SK-N-SH treated with all-trans-retinoic acid at 6 μM for 48 hours (cell line): Measurements from ENCODE around the gene TCF12.

Experiments
- ATAC-seq: fragments of 200-7000 bp; cut with Tn5 transposase; 3 replicates; pipeline ENCODE4 v1.9.1; 2020; ENCODE audit warnings: mild to moderate bottlenecking, moderate library complexity
- ARNTL ChIP-seq: fragments of 450-650 bp; formaldehyde crosslinking; IDR thresholded peaks from 2 replicates; pipeline ENCODE4 v1.5.0; 2020; ENCODE audit warnings: low read depth, mild to moderate bottlenecking, moderate library complexity, borderline replicate concordance
- BACH2 ChIP-seq: fragments of 250-450 bp; sonication (Bioruptor Pico); IDR thresholded peaks from 2 replicates; pipeline ENCODE4 v1.9.0; 2021; ENCODE audit warnings: mild to moderate bottlenecking, borderline replicate concordance
- CSDC2 ChIP-seq: fragments of 250-450 bp; sonication (Bioruptor Pico); IDR thresholded peaks from 2 replicates; pipeline ENCODE4 v1.5.0; 2020; ENCODE audit warnings: mild to moderate bottlenecking, moderate library complexity
- ESRRG ChIP-seq: fragments of 250-450 bp; sonication (Bioruptor Pico); IDR thresholded peaks from 2 replicates; pipeline ENCODE4 v1.6.1; 2021; ENCODE audit warnings: mild to moderate bottlenecking
- GLIS3 ChIP-seq: fragments of 250-450 bp; sonication (Bioruptor Pico); IDR thresholded peaks from 2 replicates; pipeline ENCODE4 v1.5.0; 2020; ENCODE audit warnings: mild to moderate bottlenecking, moderate library complexity
- ISL1 ChIP-seq: fragments of 250-450 bp; sonication (Bioruptor Pico); IDR thresholded peaks from 2 replicates; pipeline ENCODE4 v2.1.2; 2022; ENCODE audit warnings: mild to moderate bottlenecking, moderate library complexity
- OSR1 ChIP-seq: fragments of 250-450 bp; sonication (Bioruptor Pico); IDR thresholded peaks from 2 replicates; pipeline ENCODE4 v1.8.0; 2022; ENCODE audit warnings: moderate library complexity, mild to moderate bottlenecking, inconsistent platforms
- PPARA ChIP-seq: fragments of 250-450 bp; sonication (Bioruptor Pico); IDR thresholded peaks from 2 replicates; pipeline ENCODE4 v1.5.0; 2020; ENCODE audit warnings: mild to moderate bottlenecking, borderline replicate concordance
- RARB ChIP-seq: fragments of 250-450 bp; sonication (Bioruptor Pico); IDR thresholded peaks from 2 replicates; pipeline ENCODE4 v1.8.0; 2021; ENCODE audit warnings: mild to moderate bottlenecking, moderate library complexity
- SNAI2 ChIP-seq: fragments of 250-450 bp; sonication (Bioruptor Pico); IDR thresholded peaks from 2 replicates; pipeline ENCODE4 v1.5.0; 2020; ENCODE audit warnings: mild to moderate bottlenecking, moderate library complexity
- TCF4 ChIP-seq: fragments of 250-450 bp; sonication (Bioruptor Pico); IDR thresholded peaks from 2 replicates; pipeline ENCODE4 v1.8.0; 2021; ENCODE audit warnings: mild to moderate bottlenecking, moderate library complexity, borderline replicate concordance
- TOX ChIP-seq: fragments of 250-450 bp; sonication (Bioruptor Pico); IDR thresholded peaks from 2 replicates; pipeline ENCODE4 v1.8.0; 2021; ENCODE audit warnings: mild to moderate bottlenecking, moderate library complexity, borderline replicate concordance
- ZC3H10 ChIP-seq: fragments of 250-450 bp; sonication (Bioruptor Pico); IDR thresholded peaks from 2 replicates; pipeline ENCODE4 v1.5.1; 2021; ENCODE audit warnings: mild to moderate bottlenecking, moderate library complexity
- ZFP3 ChIP-seq: fragments of 250-450 bp; sonication (Bioruptor Pico); IDR thresholded peaks from 2 replicates; pipeline ENCODE4 v1.5.0; 2020; ENCODE audit warnings: mild to moderate bottlenecking, moderate library complexity
- ZFP30 ChIP-seq: fragments of 450-650 bp; formaldehyde crosslinking; IDR thresholded peaks from 2 replicates; pipeline ENCODE4 v1.5.0; 2022; ENCODE audit warnings: mild to moderate bottlenecking, moderate library complexity
- ZNF565 ChIP-seq: fragments of 450-650 bp; formaldehyde crosslinking; conservative IDR thresholded peaks from 2 replicates; pipeline ENCODE4 v1.5.0; 2020; ENCODE audit warnings: low read depth, mild to moderate bottlenecking, moderate library complexity
- ZNF70 ChIP-seq: fragments of 450-650 bp; formaldehyde crosslinking; IDR thresholded peaks from 2 replicates; pipeline ENCODE4 v1.5.0; 2020; ENCODE audit warnings: mild to moderate bottlenecking, moderate library complexity
- ZNF8 ChIP-seq: fragments of 450-650 bp; formaldehyde crosslinking; IDR thresholded peaks from 2 replicates; pipeline ENCODE4 v1.5.0; 2020; ENCODE audit warnings: mild to moderate bottlenecking, moderate library complexity
- TF ChIP-seq, protein P1 (sequence below): fragments of 250-450 bp; sonication (Bioruptor Pico); IDR thresholded peaks from 2 replicates; pipeline ENCODE4 v1.8.0; 2020; ENCODE audit warnings: mild to moderate bottlenecking, moderate library complexity, borderline replicate concordance
- TF ChIP-seq, protein P2 (sequence below): fragments of 250-450 bp; sonication (Bioruptor Pico); IDR thresholded peaks from 2 replicates; pipeline ENCODE4 v1.8.0; 2021; ENCODE audit warnings: low read depth, mild to moderate bottlenecking, moderate library complexity, borderline replicate concordance
- TF ChIP-seq, protein P3 (sequence below): fragments of 250-450 bp; sonication (Bioruptor Pico); IDR thresholded peaks from 2 replicates; pipeline ENCODE4 v1.5.1; 2021; ENCODE audit warnings: mild to moderate bottlenecking, moderate library complexity
- TF ChIP-seq, protein P4 (sequence below): fragments of 250-450 bp; sonication (Bioruptor Pico); IDR thresholded peaks from 2 replicates; pipeline ENCODE4 v1.5.0; 2020; ENCODE audit warnings: mild to moderate bottlenecking, moderate library complexity
- TF ChIP-seq, protein P5 (sequence below): fragments of 250-450 bp; sonication (Bioruptor Pico); IDR thresholded peaks from 2 replicates; pipeline ENCODE4 v1.5.1; 2020; ENCODE audit warnings: low read depth, mild to moderate bottlenecking, moderate library complexity

TCF12 gene

DNA sequence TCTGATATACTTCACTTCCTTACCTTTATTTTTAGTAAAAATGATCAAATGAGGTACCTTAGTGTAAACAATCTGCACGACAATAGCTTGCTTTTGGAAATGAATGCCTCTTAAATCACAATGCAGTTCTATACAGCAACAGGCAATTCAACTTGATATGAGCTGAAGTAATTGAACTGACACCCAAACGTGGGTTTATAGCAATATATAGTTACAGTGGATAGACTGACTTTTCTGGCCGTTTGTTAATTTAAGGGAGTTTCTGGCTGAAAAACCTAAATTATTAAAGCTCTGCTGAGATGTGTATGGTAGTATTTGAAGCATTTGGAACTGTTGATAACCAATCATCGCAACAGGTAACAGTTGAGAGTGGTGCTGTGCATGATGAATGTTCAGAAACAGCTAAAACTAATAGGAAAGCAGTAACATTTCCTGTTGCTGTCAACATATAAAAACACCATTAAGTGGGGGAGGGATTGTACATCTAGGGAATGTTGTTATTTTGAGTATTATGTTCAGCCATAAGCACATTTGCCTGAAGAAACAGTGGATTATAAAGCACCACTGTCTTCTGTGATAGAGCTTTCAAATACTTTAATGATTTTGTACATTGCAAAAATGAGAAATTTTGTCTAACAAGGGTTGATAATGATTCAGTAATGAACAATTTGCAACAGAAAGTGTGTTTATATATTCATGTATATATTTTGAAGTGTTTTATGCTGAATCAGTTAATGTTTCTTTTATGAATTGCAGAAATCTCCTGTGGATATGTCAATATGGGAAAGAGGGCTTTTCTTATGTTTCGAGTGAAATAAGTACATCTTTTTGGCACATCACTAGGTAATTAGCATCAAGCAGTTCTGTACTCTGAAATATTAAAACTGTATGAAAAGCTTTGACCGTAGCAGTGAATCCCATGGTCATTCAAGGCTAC is 176.1 kb downstream of the TCF12 start:
- TF ChIP-seq, protein P1, sequence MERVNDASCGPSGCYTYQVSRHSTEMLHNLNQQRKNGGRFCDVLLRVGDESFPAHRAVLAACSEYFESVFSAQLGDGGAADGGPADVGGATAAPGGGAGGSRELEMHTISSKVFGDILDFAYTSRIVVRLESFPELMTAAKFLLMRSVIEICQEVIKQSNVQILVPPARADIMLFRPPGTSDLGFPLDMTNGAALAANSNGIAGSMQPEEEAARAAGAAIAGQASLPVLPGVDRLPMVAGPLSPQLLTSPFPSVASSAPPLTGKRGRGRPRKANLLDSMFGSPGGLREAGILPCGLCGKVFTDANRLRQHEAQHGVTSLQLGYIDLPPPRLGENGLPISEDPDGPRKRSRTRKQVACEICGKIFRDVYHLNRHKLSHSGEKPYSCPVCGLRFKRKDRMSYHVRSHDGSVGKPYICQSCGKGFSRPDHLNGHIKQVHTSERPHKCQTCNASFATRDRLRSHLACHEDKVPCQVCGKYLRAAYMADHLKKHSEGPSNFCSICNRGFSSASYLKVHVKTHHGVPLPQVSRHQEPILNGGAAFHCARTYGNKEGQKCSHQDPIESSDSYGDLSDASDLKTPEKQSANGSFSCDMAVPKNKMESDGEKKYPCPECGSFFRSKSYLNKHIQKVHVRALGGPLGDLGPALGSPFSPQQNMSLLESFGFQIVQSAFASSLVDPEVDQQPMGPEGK: no peak
- no peak for TF ChIP-seq ZFP30
- TF ChIP-seq OSR1: no peak
- no peak for TF ChIP-seq ZNF8 (CRISPR knock-in tag)
- no peak for TF ChIP-seq ZNF565 (CRISPR knock-in tag)
- TF ChIP-seq BACH2 (CRISPR knock-in tag): no peak
- no peak for TF ChIP-seq GLIS3 (CRISPR knock-in tag)
- no peak for TF ChIP-seq CSDC2 (CRISPR knock-in tag)
- no peak for TF ChIP-seq ZNF70 (CRISPR knock-in tag)
- no peak for TF ChIP-seq ZC3H10 (CRISPR knock-in tag)
- TF ChIP-seq RARB (CRISPR knock-in tag): no peak
- TF ChIP-seq ARNTL: no peak
- no peak for TF ChIP-seq ISL1 (CRISPR knock-in tag)
- no peak for TF ChIP-seq SNAI2 (CRISPR knock-in tag)
- TF ChIP-seq ESRRG: no peak
- TF ChIP-seq ZFP3 (CRISPR knock-in tag): no peak
- ATAC-seq: no peak

DNA sequence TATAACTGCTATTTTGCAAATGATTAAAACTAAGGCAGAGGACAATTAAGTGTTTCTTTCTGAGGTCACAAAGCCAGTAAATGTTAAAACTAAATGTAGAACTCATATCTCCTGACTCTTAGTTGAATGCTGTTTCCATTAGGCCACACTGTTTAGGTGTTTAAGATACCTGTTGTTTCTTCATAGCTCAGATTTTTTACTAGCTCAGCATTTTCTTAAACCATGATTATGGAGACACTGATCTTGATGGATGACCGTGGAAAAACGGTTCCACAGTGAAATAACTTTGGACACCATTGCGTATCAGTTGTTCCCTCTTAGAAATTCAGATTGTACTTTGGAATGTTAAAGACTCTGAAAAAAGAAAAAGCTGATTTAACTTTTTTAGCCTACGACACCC is 177.5 kb downstream of the TCF12 start:
- TF ChIP-seq, protein P1: no peak
- TF ChIP-seq ESRRG (no peak), TOX (CRISPR knock-in tag) (no peak), ZFP30 (no peak), ARNTL (no peak), ZNF70 (CRISPR knock-in tag) (no peak), ZC3H10 (CRISPR knock-in tag) (no peak), PPARA (CRISPR knock-in tag) (no peak), GLIS3 (CRISPR knock-in tag) (no peak)
- TF ChIP-seq, protein P2, sequence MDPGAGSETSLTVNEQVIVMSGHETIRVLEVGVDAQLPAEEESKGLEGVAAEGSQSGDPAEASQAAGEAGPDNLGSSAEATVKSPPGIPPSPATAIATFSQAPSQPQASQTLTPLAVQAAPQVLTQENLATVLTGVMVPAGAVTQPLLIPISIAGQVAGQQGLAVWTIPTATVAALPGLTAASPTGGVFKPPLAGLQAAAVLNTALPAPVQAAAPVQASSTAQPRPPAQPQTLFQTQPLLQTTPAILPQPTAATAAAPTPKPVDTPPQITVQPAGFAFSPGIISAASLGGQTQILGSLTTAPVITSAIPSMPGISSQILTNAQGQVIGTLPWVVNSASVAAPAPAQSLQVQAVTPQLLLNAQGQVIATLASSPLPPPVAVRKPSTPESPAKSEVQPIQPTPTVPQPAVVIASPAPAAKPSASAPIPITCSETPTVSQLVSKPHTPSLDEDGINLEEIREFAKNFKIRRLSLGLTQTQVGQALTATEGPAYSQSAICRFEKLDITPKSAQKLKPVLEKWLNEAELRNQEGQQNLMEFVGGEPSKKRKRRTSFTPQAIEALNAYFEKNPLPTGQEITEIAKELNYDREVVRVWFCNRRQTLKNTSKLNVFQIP (CRISPR knock-in tag): no peak
- TF ChIP-seq, protein P3, sequence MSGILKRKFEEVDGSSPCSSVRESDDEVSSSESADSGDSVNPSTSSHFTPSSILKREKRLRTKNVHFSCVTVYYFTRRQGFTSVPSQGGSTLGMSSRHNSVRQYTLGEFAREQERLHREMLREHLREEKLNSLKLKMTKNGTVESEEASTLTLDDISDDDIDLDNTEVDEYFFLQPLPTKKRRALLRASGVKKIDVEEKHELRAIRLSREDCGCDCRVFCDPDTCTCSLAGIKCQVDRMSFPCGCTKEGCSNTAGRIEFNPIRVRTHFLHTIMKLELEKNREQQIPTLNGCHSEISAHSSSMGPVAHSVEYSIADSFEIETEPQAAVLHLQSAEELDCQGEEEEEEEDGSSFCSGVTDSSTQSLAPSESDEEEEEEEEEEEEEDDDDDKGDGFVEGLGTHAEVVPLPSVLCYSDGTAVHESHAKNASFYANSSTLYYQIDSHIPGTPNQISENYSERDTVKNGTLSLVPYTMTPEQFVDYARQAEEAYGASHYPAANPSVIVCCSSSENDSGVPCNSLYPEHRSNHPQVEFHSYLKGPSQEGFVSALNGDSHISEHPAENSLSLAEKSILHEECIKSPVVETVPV (CRISPR knock-in tag): no peak
- no peak for ATAC-seq

- ATAC-seq: no peak
- TF ChIP-seq PPARA (CRISPR knock-in tag) (no peak), BACH2 (CRISPR knock-in tag) (no peak), ZFP30 (no peak), ZNF8 (CRISPR knock-in tag) (no peak), TCF4 (CRISPR knock-in tag) (no peak), ESRRG (no peak), ZNF565 (CRISPR knock-in tag) (no peak), ZNF70 (CRISPR knock-in tag) (no peak), ISL1 (CRISPR knock-in tag) (no peak), ZFP3 (CRISPR knock-in tag) (no peak), TOX (CRISPR knock-in tag) (no peak), SNAI2 (CRISPR knock-in tag) (no peak)
- TF ChIP-seq, protein P3 (CRISPR knock-in tag): no peak
- TF ChIP-seq, protein P4, sequence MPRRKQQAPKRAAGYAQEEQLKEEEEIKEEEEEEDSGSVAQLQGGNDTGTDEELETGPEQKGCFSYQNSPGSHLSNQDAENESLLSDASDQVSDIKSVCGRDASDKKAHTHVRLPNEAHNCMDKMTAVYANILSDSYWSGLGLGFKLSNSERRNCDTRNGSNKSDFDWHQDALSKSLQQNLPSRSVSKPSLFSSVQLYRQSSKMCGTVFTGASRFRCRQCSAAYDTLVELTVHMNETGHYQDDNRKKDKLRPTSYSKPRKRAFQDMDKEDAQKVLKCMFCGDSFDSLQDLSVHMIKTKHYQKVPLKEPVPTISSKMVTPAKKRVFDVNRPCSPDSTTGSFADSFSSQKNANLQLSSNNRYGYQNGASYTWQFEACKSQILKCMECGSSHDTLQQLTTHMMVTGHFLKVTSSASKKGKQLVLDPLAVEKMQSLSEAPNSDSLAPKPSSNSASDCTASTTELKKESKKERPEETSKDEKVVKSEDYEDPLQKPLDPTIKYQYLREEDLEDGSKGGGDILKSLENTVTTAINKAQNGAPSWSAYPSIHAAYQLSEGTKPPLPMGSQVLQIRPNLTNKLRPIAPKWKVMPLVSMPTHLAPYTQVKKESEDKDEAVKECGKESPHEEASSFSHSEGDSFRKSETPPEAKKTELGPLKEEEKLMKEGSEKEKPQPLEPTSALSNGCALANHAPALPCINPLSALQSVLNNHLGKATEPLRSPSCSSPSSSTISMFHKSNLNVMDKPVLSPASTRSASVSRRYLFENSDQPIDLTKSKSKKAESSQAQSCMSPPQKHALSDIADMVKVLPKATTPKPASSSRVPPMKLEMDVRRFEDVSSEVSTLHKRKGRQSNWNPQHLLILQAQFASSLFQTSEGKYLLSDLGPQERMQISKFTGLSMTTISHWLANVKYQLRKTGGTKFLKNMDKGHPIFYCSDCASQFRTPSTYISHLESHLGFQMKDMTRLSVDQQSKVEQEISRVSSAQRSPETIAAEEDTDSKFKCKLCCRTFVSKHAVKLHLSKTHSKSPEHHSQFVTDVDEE (CRISPR knock-in tag): no peak
- TF ChIP-seq, protein P5, sequence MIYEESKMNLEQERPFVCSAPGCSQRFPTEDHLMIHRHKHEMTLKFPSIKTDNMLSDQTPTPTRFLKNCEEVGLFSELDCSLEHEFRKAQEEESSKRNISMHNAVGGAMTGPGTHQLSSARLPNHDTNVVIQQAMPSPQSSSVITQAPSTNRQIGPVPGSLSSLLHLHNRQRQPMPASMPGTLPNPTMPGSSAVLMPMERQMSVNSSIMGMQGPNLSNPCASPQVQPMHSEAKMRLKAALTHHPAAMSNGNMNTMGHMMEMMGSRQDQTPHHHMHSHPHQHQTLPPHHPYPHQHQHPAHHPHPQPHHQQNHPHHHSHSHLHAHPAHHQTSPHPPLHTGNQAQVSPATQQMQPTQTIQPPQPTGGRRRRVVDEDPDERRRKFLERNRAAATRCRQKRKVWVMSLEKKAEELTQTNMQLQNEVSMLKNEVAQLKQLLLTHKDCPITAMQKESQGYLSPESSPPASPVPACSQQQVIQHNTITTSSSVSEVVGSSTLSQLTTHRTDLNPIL (CRISPR knock-in tag): no peak
Measured at GRCh38 chr15:57097246-57097645, 178.8 kb downstream of the TCF12 start.
